HTERT RPE-1 (cell line): Measurements from ENCODE around the gene PGRMC1.
"Not testable (repeated sequence)": the region's sequence is repeated elsewhere in the genome, so short reads cannot be mapped to it uniquely, and the experiment has no call there.

Experiments used
- in situ Hi-C: fragments of 300-500 bp; cut with MboI; formaldehyde crosslinking; loops from 4 replicates; pipeline ENCODE4 v1.14.3; 2020; ENCODE audit warnings: low sequenced_read_pairs

The PGRMC1 gene

DNA sequence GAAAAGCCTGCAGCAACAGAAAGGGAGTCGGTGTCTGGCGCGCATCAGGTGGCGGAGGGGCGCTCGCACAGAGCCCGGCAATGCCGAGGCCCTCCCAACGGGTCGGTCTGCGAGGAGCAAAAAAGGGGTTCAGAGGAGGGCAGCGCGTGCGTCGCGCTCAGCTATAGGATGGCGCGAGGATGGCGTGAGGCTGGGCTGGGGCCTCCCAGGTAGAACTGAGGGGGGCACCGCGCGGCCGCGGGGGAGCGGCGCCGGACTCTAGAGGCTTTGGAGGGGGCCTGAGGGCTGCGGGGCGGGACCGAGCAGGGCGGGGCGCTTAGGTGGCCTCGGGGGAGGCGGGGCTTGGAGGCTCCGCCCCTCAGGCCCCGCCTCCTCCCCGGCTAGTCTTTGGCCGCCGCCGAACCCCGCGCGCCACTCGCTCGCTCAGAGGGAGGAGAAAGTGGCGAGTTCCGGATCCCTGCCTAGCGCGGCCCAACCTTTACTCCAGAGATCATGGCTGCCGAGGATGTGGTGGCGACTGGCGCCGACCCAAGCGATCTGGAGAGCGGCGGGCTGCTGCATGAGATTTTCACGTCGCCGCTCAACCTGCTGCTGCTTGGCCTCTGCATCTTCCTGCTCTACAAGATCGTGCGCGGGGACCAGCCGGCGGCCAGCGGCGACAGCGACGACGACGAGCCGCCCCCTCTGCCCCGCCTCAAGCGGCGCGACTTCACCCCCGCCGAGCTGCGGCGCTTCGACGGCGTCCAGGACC, at the start of gene PGRMC1:
PGRMC1 (plus strand) TSS at position 414 of the 751 bp plus-strand sequence; CDS start at position 493, 79 bp downstream.
- in situ Hi-C loops = no loop called here

DNA sequence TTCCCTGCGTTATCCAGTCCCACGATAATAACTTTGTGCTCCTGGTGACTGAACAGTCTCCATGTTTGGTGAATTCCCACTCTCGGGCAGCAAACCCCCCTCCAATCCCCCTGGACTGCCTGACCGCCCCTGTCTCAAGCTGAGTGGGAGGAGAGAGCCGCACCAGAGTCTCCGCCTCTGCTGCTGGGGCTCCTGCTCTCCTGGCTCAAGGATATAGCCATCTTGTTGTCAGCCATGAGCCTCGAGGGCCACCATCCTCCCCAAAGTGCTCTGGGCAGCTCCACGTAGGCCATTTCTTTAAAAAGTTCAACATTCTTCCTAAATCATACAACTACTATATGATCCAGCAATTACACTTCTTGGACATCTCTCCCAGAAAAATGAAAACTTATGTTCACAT, 49.3 kb upstream of the PGRMC1 start:
- in situ Hi-C loops = no loop called here

DNA sequence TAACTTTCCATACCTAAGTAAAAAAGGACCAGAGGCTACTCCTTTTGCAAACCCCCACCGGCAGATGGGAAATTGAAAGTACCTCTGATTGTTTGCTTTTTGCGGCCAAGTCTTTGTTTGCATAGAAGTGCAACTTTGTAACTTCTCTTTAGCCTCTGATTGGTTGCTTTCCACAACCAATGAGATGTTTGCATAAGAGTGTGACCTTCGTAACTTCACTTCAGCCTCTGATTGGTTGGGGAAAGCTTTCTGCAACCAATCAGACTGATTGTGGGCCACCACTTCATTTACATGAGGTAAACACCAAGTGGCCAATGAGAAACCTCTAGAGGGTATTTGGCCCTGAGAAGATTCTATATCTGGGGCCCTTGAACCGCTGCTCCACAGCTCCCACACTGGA, 48.8 kb upstream of the PGRMC1 start:
- in situ Hi-C loops = no loop called here

DNA sequence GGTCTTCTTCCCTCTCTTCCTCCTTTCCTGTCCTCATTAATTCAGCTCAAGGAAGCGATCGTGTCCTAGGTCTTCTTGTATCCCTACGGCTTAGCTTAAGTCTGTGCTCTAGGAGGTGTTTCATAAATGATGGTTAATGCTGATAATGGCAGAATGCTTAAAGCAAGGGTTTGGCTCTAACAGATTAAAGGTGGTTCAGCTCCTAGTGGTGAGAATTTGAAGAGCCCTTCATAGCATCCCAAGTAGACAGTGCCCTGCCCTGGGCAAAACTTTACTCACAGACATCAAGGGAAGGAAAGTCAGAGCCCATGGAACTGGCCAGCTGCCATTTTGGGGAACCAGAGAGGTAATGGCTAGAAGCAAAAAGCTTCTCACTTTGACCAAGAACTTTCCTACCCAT, 47.0 kb upstream of the PGRMC1 start:
- in situ Hi-C loops = no loop called here

DNA sequence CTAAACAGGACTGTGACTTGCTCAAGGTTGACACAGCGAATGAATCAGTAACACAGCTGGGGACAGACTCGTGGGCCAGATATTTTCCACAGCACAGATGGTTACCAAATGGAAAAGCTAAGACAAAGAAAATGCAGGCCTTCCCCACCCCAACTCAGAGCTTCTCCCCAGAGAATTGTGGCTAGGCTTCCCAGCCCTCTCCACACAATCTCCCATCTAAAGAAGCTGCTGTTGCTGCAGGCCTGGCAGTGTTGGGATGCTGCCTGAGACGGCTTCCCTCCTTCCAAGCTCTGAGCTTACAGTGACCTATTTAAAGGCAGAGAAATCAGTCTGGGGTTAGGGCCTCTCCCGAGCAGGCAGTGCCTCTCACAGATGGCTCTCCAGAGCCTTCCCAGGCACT, 46.5 kb upstream of the PGRMC1 start:
- in situ Hi-C loops = no loop called here

DNA sequence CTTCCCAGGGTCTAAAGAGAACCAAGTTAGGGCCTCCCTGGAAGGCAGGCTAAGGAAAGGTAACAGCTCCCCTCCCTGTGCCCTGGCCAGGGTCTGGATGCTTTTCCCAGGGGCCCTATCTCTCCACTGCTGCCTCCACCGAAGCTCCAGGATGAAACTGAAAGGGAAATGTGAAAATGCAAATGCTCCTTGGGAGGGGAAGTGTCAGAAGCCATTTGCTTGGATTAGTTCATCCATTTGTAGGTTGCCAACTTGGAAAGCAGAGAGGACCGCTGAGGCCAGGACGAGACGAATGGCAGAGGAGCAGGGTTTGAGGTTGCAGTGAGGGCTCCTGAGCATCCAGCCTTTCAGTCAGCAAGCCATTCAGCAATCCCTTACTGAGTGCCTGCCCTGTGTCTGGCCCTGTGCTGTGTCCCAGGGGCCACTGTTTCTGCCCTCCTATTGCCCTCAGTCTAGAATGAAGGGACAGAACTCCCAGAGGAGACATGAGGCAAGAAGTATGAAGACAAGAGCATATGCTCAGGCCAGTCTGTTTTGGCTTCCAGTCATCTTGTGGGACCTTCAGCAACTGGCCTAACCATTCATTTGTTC, 45.9 kb upstream of the PGRMC1 start:
- in situ Hi-C loops = no loop called here

DNA sequence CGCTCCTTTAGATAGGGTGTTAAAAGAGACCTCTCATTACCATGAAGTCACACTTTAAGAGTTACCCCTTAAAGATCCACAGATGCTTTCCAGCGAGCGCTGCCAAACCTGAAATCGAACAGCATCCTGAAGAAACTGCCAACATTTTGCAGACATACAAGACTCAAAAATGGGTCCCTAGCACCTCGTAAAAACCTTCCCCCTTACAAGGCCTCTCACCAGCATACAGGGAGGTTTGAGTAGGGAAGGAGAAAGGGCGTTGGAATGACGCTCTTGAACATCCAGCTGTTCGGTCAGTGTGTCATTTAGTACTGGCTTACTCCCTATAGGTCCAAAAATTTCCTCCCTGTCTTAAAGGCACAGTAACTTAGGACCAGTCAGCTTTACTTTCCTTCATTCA, 45.3 kb upstream of the PGRMC1 start:
- in situ Hi-C loops = no loop called here

DNA sequence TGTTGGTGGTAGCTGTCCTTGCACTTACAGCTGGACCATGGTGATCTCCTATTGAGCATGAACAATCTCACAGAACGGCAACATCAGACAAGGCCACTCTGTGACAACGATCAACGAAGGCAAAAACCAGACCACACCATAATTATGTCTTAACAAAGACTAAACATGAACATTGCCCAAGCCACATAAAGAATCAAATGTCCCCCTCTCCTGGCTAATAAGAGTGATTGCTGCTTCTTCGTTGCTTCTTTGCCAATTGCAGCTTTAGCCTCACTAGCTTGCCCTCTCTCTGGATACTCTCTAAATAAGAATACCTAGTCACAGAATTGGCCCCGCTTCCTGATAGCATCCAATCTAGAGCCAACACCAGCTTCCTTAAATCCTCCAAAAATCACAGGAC, 41.5 kb upstream of the PGRMC1 start:
- in situ Hi-C loops = no loop called here

DNA sequence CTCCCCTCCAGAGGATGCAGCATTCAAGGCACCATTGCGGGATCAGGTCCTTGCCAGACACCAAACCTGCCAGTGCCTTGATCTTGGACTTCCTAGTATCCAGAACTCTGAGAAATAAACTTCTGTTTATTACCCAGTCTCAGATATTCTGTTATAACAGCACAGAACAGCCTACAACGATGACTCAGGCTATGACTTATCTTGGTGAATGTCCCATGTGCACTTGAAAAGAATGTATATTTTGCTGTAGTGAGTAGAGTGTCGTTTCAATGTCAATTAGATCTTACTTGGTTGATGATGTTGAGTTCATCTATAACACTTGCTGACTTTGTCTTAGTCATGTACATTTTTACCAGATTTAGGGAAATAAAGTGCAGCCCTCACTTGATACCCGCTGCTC, 34.5 kb upstream of the PGRMC1 start:
- in situ Hi-C loops = no loop called here

DNA sequence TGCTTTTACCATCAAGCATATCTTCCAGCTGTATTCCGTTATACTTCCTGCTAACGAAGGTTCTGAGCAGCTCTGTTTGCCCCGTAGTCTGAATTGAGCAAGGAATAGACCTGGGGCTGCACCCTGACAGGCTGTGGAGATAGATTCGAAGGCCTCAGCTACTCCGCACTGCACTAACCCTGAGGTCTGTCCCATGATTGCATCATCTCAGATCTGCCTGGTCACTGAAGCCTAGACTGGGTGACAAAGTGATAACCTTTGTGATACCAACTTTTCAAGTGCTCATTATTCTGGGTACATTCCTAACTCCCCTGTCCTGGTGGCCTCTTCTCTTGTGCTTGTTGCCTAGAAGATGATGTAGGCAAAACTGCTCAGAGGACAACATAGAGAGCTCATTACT, 29.9 kb upstream of the PGRMC1 start:
- in situ Hi-C loops = no loop called here

DNA sequence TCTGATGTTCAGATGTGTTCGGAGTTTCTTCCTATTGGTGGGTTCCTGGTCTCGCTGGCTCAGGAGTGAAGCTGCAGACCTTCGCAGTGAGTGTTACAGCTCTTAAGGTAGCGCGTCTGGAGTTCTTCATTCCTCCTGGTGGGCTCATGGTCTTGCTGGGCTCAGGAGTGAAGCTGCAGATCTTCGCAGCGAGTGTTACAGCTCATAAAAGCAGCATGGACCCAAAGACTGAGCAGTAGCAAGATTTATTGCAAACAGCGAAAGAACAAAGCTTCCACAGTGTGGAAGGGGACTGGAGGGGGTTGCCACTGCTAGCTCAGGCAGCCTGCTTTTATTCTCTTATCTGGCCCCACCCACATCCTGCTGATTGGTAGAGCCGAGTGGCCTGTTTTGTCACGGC, 28.6 kb upstream of the PGRMC1 start:
- in situ Hi-C loops = not testable (repeated sequence)

DNA sequence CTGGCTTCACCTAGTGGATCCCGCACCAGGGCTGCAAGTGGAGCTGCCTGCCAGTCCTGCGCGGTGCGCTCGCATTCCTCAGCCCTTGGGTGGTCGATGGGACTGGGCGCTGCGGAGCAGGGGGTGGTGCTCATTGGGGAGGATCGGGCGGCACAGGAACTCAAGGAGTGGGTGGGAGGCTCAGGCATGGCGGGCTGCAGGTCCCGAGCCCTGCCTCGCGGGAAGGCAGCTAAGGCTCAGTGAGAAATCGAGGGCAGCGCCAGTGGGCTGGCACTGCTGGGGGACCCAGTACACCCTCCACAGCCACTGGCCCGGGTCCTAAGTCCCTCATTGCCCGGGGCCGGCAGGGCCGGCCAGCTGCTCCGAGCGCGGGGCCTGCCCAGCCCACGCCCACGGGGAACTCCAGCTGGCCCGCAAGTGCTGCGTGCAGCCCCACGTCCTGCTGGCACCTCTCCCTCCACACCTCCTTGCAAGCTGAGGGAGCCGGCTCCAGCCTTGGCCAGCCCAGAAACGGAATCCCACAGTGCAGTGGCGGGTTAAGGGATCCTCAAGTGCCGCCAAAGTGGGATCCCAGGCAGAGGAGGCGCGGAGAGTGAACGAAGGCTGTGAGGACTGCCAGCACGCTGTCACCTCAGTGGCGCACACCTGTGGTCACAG, 27.6 kb upstream of the PGRMC1 start:
- in situ Hi-C loops = no loop called here

DNA sequence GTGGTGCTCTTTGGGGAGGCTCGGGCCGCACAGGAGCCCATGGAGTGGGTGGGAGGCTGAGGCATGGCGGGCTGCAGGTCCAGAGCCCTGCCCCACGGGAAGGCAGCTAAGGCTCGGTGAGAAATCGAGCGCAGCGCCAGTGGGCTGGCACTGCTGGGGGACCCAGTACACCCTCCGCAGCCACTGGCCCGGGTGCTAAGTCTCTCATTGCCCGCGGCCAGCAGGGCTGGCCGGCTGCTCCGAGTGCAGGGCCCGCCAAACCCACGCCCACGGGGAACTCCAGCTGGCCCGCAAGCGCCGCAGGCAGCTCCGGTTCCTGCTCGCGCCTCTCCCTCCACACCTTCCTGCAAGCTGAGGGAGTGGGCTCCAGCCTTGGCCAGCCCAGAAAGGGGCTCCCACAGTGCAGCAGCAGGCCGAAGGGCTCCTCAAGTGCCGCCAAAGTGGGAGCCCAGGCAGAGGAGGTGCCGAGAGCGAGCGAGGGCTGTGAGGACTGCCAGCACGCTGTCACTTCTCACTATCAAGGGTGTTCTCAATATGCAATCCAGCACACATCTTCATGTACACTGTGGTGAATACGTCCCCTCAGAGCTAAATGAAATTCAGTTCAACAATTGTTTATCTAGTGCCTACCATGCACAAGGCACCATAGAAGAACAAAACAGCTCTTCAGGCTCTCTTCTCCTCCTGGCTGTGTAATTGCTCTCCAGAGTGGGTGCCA, 25.0 kb upstream of the PGRMC1 start:
- in situ Hi-C loops = not testable (repeated sequence)

DNA sequence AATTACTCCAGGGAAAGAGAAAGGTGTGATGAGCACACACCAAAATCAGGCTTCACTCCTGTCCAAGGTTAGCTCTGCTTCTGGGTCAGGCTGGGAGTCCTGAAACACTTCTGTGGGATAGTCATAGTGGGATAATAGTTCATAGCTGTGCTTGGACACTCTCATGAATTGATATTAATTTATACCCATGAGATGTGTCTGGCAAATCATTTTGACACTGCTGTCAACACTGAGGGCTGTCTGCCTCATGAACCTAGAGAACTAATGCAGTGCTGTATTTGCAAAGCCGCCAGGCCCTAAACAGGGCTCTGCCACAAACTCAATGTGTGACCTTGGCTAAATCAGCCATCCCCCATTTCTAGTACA, 24.5 kb upstream of the PGRMC1 start:
- in situ Hi-C loops = no loop called here

DNA sequence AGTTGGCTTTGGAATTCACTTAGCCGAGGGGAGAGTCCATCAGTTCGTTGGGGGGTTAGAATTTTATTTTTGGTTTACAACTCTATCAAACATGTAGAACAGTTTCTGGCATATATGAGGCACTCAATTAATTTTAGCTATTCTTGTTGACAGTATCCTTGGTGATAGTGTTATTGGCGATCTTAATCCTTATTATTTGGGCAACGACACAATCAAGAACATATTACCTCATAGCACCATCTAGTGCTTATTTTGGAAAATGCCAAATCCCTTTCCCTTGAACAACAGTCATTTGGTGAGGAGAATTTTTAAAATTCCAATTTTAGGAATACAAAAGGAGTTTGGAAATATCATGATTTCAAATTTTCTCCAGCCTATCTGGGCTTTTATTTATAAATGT, 17.9 kb upstream of the PGRMC1 start:
- in situ Hi-C loops = no loop called here

DNA sequence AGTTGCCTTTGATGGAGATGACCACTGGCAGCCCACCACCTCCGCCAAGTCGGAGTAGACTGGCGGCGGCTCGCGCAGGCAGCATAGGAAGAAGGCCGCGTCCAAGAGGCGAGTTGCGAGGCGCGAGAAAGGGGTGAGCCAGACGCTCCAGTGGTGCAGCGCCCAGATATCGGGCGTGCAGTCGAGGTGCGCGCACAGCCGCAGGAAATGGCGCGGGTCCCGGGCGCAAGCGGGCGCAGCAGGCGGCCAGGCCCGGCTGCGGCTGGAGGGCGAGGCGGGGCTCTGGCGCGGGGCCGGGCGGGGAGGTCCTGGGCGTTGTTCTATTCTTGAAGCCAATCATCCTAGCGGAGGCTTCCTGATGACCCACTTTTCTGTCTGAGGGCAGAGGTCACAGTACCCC, 13.2 kb upstream of the PGRMC1 start:
- in situ Hi-C loops = no loop called here

DNA sequence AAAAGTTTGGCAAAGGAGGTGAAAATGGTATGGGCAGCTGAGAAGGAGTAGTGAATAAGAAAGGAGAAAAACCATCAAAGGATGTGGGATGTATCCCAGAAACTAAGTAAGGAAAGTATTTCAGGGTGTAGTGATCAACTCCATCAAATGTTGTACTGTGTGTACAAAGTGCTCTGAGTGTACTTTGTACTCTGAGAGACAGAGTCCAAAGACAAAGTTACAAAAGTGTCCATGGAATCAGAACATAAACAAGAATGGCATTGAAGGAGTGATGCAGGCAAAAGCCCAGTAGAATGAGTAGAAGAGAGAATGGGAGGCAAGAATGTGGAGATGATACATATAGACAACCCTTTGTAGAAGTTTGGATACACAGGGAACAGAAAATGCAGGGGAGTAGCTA, 12.3 kb upstream of the PGRMC1 start:
- in situ Hi-C loops = no loop called here

DNA sequence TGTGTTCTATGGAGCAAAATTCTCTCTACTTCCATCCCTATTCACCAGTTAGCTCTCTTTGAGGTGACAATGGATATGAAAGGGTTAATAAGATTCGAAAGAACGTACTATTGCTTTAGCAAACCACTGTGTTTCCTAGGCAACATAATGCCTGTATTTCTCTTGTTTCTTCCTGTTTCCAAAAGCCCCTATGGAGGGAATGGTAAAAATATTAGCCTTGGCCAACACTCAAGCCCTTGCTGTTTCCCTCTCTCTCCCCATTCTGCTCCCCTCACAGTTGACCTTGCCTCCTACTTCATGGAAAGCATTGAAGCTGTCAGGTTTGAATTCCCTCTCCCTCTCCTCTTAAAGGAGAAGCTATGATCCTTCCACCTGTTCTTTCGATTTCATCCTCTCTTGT, 9.6 kb upstream of the PGRMC1 start:
- in situ Hi-C loops = no loop called here

DNA sequence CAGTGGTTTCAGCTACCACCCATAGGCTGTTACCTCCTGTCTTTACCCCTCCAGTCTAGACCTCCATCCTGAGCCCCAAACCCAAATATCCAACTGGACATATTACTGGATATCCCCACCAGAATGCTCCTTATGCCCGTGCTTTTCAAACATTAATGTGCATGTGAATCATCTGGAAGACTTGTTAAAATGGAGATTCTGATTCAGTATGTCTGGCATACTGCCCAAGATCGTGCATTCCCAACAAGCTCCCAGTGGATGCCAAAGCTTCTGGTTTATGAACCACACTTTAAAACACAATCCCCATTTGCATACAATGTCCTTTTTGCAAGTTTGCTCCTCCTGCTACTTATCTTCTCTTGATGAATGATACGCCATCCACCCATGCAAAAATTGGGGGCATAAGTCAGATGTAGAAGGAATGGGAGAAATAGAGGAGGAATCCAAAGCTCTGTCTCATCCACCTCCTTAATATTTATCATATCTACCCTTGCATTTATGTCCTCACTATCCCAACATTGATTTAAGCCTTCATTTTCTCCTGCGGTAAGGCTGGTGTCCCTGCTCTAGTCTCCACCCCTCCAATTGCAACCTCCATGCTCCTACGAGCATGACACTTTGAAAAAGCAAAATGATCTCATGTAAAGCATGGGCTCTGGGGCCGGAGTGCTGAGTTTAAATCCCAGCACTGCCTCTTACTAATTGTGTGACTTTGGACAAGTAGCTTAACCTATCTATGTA, 7.4 kb upstream of the PGRMC1 start:
- in situ Hi-C loops = no loop called here

DNA sequence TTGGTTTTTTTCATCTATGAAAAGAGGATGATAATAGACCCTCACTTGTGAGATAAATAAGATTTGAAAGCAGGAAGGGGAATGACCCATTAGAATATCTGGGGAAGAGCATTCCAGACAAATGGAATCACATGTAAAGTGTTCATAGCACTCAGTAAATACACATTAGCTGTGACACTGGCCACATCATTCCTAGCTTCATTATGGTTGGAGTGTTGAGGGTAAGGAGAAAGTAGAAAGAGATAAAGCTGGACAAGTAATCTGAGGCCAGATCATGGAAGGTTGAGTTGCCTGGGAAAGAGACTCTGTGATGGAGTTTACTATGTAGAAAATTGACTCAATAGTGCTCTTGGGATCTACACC, 6.9 kb upstream of the PGRMC1 start:
- in situ Hi-C loops = no loop called here

DNA sequence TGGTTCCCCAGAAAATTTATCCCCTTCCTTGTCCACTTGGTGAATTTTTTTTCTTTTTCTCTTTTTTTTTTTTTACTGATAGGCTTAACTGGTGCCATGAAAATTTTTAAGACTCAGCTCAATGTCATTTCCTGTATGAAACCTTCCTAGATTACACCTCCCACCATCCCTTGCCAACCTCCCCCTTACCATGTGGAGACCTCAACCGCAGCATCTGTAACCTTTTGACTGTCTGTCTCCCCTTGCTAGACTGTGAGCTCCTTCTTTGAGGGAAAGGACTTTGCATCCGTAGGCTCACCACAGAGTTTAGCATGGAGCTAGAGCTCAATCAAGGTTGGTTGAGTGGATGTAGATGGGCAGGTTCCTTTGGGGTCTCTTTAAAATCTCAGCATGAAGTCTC, 5.2 kb upstream of the PGRMC1 start:
- in situ Hi-C loops = no loop called here
